Tibial nerve (tissue), 4 donors: ENCODE data around the gene LAX1. TPM values are rescaled to one million over a fixed set of nuclear protein-coding genes. Genes with fewer than 3 reads are reported as not detected.
A peak's percentile ranks its signal among the peaks of the same experiment; 100 is the strongest.

Experiments used
- DNase-seq, 2 donors: peaks; one replicate each; pipeline ENCODE4 v3.0.0-alpha.2; 2019; ENCODE audit warnings: low spot score in 2 of 2
- H3K27ac ChIP-seq, 4 donors: fragments of 200-600 bp; sonication (generic) in 3 of 4; one replicate each; pipeline ENCODE4 v1.5.1; 2017 to 2019; ENCODE audit warnings: mild to moderate bottlenecking in 1 of 4
- H3K27me3 ChIP-seq, 2 donors: fragments of 200-600 bp; sonication (generic) in 1 of 2; one replicate each; pipeline versions ENCODE4 v1.5.1 to v1.6.0; 2017 to 2019
- H3K36me3 ChIP-seq, 3 donors: fragments of 200-600 bp; sonication (generic); one replicate each; pipeline ENCODE4 v1.5.1; 2018 to 2019
- H3K4me1 ChIP-seq, 4 donors: fragments of 200-600 bp; sonication (generic) in 3 of 4; one replicate each; pipeline ENCODE4 v1.5.1; 2017 to 2019
- H3K4me3 ChIP-seq, 4 donors: fragments of 200-600 bp; sonication (generic) in 3 of 4; one replicate each; pipeline ENCODE4 v1.5.1; 2017 to 2019; ENCODE audit warnings: mild to moderate bottlenecking in 1 of 4, moderate library complexity in 1 of 4
- H3K9me3 ChIP-seq, 4 donors: fragments of 200-600 bp; sonication (generic) in 3 of 4; one replicate each; pipeline ENCODE4 v1.5.1; 2017 to 2019
- EP300 ChIP-seq, 2 donors: sonication (generic); formaldehyde crosslinking; IDR thresholded peaks; one replicate each; pipeline ENCODE4 v1.6.1; 2017; ENCODE audit warnings: antibody characterized with exemption in 2 of 2, mild to moderate bottlenecking in 1 of 2
- POLR2A ChIP-seq, 2 donors: fragments of 450-650 bp; IDR thresholded peaks; one replicate each; pipeline ENCODE4 v1.6.1; 2017; ENCODE audit warnings: antibody characterized with exemption in 2 of 2, mild to moderate bottlenecking in 2 of 2, moderate library complexity in 2 of 2
- WGBS, 2 donors: methylation state at CpG; one replicate each; pipeline ENCODE4 v1.1.5; 2018; 5-methylcytosine and 5-hydroxymethylcytosine counted together
- total RNA-seq, 4 donors: library from RNA; depleted of rRNA; stranded (reverse); fragments of >200 nt; gene quantifications; one replicate each; pipeline ENCODE4 v1.1.0, GENCODE V29; 2016
- TF ChIP-seq, protein P1 (sequence below), 5 experiments: fragments of 200-600 bp in 3 of 5; fragments of 450-650 bp in 2 of 5; sonication (generic) in 3 of 5; IDR thresholded peaks; one replicate each; pipeline ENCODE4 v1.5.1; 2016 to 2019; ENCODE audit warnings: antibody characterized with exemption in 5 of 5, mild to moderate bottlenecking in 3 of 5, moderate library complexity in 2 of 5

Gene LAX1
- total RNA-seq, 4 donors from 2014 or later = 0.39 to 1.5 (median 1.00) TPM

- Histone ChIP-seq H3K9me3 (no peaks in the 10 kb centered on the region), H3K27ac (peak overlapping the region; percentile 97 to 99 (median 98)), H3K4me3 (peak overlapping the region; percentile 26 to 91 (median 78)), H3K4me1 (peaks cover 0 to 41% (median 29%) of the 10 kb centered on the region in 4 donors), H3K36me3 (no peaks in the 10 kb centered on the region), H3K27me3 (no peaks in the 10 kb centered on the region)
- no peak for DNase-seq
- no peak for TF ChIP-seq POLR2A (IDR thresholded peaks at IDR 0.05)
- TF ChIP-seq EP300 (IDR thresholded peaks at IDR 0.05) = no peak
- TF ChIP-seq, protein P1, sequence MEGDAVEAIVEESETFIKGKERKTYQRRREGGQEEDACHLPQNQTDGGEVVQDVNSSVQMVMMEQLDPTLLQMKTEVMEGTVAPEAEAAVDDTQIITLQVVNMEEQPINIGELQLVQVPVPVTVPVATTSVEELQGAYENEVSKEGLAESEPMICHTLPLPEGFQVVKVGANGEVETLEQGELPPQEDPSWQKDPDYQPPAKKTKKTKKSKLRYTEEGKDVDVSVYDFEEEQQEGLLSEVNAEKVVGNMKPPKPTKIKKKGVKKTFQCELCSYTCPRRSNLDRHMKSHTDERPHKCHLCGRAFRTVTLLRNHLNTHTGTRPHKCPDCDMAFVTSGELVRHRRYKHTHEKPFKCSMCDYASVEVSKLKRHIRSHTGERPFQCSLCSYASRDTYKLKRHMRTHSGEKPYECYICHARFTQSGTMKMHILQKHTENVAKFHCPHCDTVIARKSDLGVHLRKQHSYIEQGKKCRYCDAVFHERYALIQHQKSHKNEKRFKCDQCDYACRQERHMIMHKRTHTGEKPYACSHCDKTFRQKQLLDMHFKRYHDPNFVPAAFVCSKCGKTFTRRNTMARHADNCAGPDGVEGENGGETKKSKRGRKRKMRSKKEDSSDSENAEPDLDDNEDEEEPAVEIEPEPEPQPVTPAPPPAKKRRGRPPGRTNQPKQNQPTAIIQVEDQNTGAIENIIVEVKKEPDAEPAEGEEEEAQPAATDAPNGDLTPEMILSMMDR (IDR thresholded peaks at IDR 0.05) = no peak
- 69% methylated on average over 19 of the region's 19 CpGs for WGBS, 2 donors
These were observed 29.9 kb downstream of the LAX1 start for GRCh38 chr1:203794764-203795440.

DNA sequence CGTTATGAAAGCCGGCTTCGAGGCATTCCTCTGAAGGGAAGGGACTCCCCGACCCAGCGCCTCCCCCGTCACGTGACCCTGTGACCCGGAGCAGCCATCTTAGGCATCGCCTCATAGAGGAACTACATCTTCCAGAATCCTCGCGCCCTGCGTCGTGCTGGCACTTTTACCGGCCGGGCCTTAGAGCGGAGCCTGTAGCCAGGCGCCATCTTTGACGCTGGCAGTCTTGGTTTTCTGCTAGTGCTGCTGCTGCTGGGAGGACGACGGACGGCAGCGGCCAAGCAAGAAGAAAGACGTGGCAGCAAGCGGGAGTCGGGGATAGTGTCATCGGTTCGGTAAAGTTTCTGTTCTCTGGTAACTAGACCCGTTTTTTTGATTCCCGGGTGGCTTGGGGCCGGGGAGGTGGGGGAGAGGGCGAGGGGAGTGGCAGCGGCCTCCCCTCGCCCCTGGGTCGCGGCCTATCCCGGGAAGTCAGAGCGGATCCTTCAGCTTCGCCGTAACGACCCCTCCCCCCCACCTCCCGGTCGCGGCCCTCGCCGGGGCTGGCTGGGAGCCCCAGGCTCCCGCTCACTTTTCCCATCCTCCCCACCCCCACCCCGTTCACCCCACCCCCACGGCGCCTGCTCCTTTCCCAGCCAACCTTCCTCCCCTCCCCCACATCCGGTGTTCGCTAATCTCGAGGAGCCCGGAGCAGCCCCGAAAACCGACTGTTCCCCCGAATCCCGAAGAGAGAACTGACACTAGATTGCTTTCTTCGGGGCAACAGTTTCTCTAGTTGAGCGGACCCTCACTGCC lies 30.7 kb downstream of the LAX1 start, which contains the start of the genes ZBED6 and ZC3H11A:
Gene ZBED6 (plus strand): TSS at position 183 of the 795 bp plus-strand sequence. CDS start 1,900 bp downstream, outside the sequence.
Gene ZC3H11A (plus strand): TSS at position 183 of the 795 bp plus-strand sequence. CDS start 21,448 bp downstream, outside the sequence.
- TF ChIP-seq EP300 (IDR thresholded peaks at IDR 0.05) (peak; percentile 74 to 96), POLR2A (IDR thresholded peaks at IDR 0.05) (peak; percentile 51 to 70)
- TF ChIP-seq, protein P1 (IDR thresholded peaks at IDR 0.05) = no peak
- peak; percentile 97 to 98 for DNase-seq
- H3K27ac ChIP-seq = peak within 1 kb of the TSS; percentile 97 to 99 (median 98)
- H3K4me1 ChIP-seq = peaks cover 0 to 49% (median 34%) of the 10 kb centered on the region in 4 donors
- 0 to 1% methylated on average over 37 to 57 of the region's 59 CpGs for WGBS, 2 donors
- H3K9me3 ChIP-seq = no peaks in the 10 kb centered on the region
- H3K27me3 ChIP-seq = no peaks in the 10 kb centered on the region
- H3K4me3 ChIP-seq = peak within 1 kb of the TSS; percentile 74 to 91 (median 81)
- no peaks in the 10 kb centered on the region for H3K36me3 ChIP-seq

- peak in 1 of 2 donors; percentile 31 for DNase-seq
- H3K27ac ChIP-seq = peak overlapping the region; percentile 97 to 99 (median 98)
- WGBS, 2 donors = 0% methylated on average over 12 of the region's 12 CpGs
- H3K9me3 ChIP-seq = no peaks in the 10 kb centered on the region
- peaks cover 0 to 55% (median 39%) of the 10 kb centered on the region in 4 donors for H3K4me1 ChIP-seq
- no peaks in the 10 kb centered on the region for H3K36me3 ChIP-seq
- H3K27me3 ChIP-seq = no peaks in the 10 kb centered on the region
- peak overlapping the region; percentile 74 to 91 (median 81) for H3K4me3 ChIP-seq
- TF ChIP-seq POLR2A (IDR thresholded peaks at IDR 0.05) = no peak
These were observed 31.2 kb downstream of the LAX1 start for GRCh38 chr1:203796236-203796605.

- Histone ChIP-seq H3K4me1 (peaks cover 0 to 63% (median 48%) of the 10 kb centered on the region in 4 donors), H3K4me3 (peak overlapping the region in 2 of 4 donors; percentile 81 to 91), H3K27ac (peak overlapping the region in 1 of 4 donors; percentile 98), H3K27me3 (no peaks in the 10 kb centered on the region), H3K9me3 (no peaks in the 10 kb centered on the region), H3K36me3 (no peaks in the 10 kb centered on the region)
- no peak for DNase-seq
- TF ChIP-seq, protein P1 (IDR thresholded peaks at IDR 0.05) = no peak
- TF ChIP-seq EP300 (IDR thresholded peaks at IDR 0.05) = no peak
- no peak for TF ChIP-seq POLR2A (IDR thresholded peaks at IDR 0.05)
- 51 to 62% methylated on average over 2 of the region's 2 CpGs for WGBS, 2 donors
These were observed 32.2 kb downstream of the LAX1 start for GRCh38 chr1:203797216-203797615.

DNA sequence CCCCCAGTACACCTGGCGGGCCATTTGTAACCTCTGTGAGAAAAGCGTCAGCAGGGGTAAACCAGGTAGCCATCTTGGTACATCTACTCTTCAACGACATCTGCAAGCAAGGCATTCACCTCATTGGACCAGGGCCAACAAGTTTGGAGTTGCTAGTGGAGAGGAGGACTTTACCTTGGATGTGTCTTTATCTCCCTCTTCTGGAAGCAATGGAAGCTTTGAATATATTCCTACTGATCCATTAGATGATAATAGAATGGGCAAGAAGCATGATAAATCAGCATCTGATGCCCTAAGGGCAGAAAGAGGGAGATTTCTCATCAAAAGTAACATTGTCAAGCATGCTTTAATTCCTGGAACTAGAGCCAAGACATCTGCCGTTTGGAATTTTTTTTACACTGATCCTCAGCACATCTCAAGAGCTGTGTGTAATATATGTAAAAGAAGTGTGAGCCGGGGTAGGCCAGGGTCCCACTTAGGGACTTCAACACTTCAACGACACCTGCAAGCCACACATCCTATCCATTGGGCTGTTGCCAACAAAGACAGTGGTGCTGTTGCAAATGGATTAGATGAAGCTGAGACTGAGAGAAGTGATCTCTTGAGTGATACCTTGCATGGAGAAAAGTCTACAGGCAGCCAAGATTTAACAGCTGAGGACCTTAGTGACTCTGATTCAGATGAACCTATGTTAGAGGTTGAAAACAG lies 33.1 kb downstream of the LAX1 start:
- Histone ChIP-seq H3K4me3 (no peak overlapping the region), H3K4me1 (peaks cover 0 to 69% (median 49%) of the 10 kb centered on the region in 4 donors), H3K27me3 (no peaks in the 10 kb centered on the region)

More for the DNA sequence above, 33.1 kb downstream of the LAX1 start:
- WGBS, 2 donors = 69 to 72% methylated on average over 6 of the region's 6 CpGs
- peaks cover 0 to 2% (median 0%) of the 10 kb centered on the region in 3 donors for H3K36me3 ChIP-seq
- no peaks in the 10 kb centered on the region for H3K9me3 ChIP-seq
- no peak overlapping the region for H3K27ac ChIP-seq
- DNase-seq = peak in 1 of 2 donors; percentile 17
- TF ChIP-seq POLR2A (IDR thresholded peaks at IDR 0.05) = no peak
- TF ChIP-seq EP300 (IDR thresholded peaks at IDR 0.05) = no peak
- TF ChIP-seq, protein P1 (IDR thresholded peaks at IDR 0.05) = no peak
